ENCODE measurements around the gene OMG.
"Not testable (repeated sequence)": the region's sequence is repeated elsewhere in the genome, so short reads cannot be mapped to it uniquely, and the experiment has no call there.

Gene OMG

GRCh38 chr17:31308372-31309334 lies 11.6 kb upstream of the OMG start:
- DNase-seq, result no peak

GRCh38 chr17:31307640-31308039 lies 10.6 kb upstream of the OMG start:
- DNase-seq, result no peak

GRCh38 chr17:31299624-31300023 lies 2.6 kb upstream of the OMG start:
- DNase-seq, result no peak

- DNase-seq, result no peak
Observed at GRCh38 chr17:31296142-31296541, 897 bp downstream of the OMG start.

- no peak for DNase-seq
Observed at GRCh38 chr17:31295489-31295871, 1.6 kb downstream of the OMG start.

- DNase-seq, result no peak
Observed at GRCh38 chr17:31294820-31295488, 2.1 kb downstream of the OMG start.

GRCh38 chr17:31294231-31294630 lies 2.8 kb downstream of the OMG start:
- DNase-seq, result no peak

GRCh38 chr17:31293581-31293980 lies 3.5 kb downstream of the OMG start:
- DNase-seq, result no peak

GRCh38 chr17:31291820-31292219 lies 5.2 kb downstream of the OMG start:
- DNase-seq, result no peak

GRCh38 chr17:31289790-31290189 lies 7.2 kb downstream of the OMG start:
- DNase-seq, result no peak

- DNase-seq, result not testable (repeated sequence)
Observed at GRCh38 chr17:31287932-31288331, 9.1 kb downstream of the OMG start.

- DNase-seq, result no peak
Observed at GRCh38 chr17:31286587-31286986, 10.5 kb downstream of the OMG start.

- no peak for DNase-seq
Observed at GRCh38 chr17:31283841-31284240, 13.2 kb downstream of the OMG start.

GRCh38 chr17:31281061-31281460 lies 16.0 kb downstream of the OMG start:
- DNase-seq, result no peak

- DNase-seq, result no peak
Observed at GRCh38 chr17:31279401-31279800, 17.6 kb downstream of the OMG start.

- DNase-seq, result no peak
Observed at GRCh38 chr17:31275116-31275515, 21.9 kb downstream of the OMG start.

- DNase-seq, result no peak
Observed at GRCh38 chr17:31274252-31274651, 22.8 kb downstream of the OMG start.

GRCh38 chr17:31273516-31273915 lies 23.5 kb downstream of the OMG start:
- DNase-seq, result no peak

- no peak for DNase-seq
Observed at GRCh38 chr17:31272803-31273202, 24.2 kb downstream of the OMG start.

GRCh38 chr17:31272236-31272635 lies 24.8 kb downstream of the OMG start:
- no peak for DNase-seq

- DNase-seq, result no peak
Observed at GRCh38 chr17:31269578-31269983, 27.5 kb downstream of the OMG start.

GRCh38 chr17:31269036-31269577 lies 27.9 kb downstream of the OMG start:
- DNase-seq, result no peak

- DNase-seq, result no peak
Observed at GRCh38 chr17:31266042-31266441, 31.0 kb downstream of the OMG start.

- not testable (repeated sequence) for DNase-seq
Observed at GRCh38 chr17:31262923-31263322, 34.1 kb downstream of the OMG start.

All from NCI-H2227 treated with DMSO at 0.1 percent for 48 hours (cell line).